Measurements from ENCODE around the gene RRM1.
"Not testable (repeated sequence)": the region's sequence is repeated elsewhere in the genome, so short reads cannot be mapped to it uniquely, and the experiment has no call there.

The RRM1 gene

DNA sequence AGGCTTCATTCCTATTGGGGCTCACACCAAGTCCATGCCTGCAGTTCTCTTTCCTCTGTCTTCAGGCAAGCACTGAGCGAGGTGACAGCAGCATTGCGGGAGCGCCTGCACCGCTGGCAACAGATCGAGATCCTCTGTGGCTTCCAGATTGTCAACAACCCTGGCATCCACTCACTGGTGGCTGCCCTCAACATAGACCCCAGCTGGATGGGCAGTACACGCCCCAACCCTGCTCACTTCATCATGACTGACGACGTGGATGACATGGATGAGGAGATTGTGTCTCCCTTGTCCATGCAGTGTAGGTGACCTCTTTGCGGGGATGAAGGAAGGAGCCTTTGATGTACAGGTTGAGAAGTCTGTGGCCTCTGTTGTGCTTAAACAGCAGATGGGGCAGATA, 11.4 kb upstream of the RRM1 start:
- no peak for DNase-seq (ENCODE audit: low read depth)

DNA sequence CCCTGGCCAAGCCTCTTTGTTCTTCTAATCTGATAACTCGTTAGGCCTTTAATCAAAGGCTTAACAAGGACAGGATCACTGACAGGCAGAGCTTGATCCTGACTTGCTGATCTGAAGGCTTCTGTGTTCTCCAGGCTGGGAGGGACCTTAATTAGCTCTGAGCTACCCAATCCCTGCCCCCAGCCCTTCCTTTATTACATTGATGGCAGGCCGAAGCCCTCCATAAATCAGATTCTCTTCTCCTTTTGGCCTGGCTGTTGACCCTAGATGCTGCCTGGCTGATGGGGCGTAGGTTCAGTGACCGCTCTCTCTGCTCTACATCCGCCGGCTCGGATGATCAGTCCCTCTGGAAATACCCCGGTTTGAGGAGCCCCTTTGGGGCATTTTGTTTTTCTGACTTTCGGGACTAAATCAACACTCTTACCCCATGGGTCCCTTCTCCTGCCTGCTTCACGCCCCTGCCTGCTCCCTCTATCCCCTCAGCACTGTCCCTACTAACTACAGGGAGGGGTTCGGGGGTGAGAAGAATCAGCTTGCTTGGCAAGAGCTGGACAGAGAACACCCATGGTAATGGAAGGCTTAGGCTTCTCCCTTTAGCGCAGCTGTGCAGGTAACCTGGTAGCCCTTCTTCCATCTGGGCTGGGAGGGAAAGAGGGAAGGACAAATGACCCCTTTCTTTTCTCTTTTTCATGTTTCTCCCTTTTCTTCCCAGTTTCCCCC, 10.0 kb upstream of the RRM1 start:
- DNase-seq (ENCODE audit: low read depth): no peak

DNA sequence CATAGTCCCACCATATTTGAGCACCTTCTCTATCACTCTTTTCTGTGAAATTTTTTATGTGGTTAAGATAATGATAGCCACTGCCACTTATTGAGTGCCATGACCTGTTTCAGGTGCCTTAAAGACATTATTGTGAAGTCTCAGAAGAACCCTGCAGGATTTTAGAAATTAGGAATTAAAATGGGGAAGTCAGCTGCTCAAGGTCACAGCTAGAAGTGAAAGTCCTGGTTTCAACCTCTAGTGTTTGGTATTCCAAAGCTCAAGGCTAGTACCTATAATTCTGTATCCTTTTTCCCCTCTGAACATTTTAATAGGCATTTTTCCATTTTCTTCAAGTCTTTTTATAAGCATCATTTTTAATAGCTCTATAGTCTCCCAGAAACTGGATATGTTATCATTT, 9.0 kb upstream of the RRM1 start:
- no peak for DNase-seq (ENCODE audit: low read depth)

DNA sequence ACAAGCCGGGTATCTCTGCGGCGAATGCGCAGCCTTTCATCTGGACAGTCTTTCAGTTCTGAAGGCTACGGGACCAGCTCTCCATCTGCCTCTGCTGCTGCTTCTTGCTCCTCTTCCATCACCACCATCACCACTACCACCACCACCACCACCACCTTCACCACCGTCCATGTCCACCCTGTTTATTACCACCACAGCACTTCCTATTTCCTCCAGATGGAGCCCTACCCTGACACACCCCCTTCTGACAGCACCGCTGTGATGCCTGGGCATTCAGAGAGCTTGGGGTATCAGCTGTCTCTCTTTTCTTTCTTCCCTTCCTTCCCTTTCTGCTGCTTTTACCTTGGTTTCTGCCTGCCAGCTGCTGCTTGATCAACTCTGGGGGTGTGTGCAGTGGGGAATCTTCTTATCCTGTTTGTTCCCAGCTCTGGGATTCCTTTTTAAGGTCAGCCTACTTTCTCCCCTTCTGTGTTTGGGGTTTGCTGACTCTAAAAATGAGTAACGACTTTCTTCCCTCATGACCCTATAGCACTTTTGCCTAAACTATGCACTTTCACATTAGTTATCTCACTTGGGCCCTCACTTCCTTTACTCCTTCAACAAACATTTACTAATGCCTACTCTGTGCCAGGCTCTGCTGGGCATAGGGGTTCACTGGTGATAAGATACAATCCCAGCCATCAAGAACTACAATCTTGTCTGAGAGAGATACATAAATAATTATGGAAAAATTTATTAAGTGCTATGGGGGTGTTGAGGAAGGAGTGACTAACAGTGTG, 7.8 kb upstream of the RRM1 start:
- DNase-seq (ENCODE audit: low read depth): no peak

DNA sequence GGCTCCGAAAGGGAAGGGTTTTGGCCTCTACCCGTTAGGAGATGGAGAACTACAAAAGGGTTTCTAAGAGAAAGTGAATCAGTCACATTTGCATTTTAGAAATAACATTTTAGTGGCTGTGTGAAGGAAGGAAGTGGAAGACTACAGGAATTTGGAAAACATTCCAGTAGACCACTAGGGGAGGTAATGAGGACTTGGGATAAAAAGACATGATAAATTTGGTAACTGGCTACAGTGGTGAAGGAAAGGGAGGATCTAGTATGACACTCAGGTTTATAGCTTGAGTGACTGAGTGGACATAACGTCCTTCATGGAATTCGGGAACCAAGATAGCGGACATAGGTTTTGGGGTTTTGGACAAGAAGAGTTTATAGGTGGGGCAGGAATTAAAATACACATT, 7.0 kb upstream of the RRM1 start:
- DNase-seq (ENCODE audit: low read depth): no peak

DNA sequence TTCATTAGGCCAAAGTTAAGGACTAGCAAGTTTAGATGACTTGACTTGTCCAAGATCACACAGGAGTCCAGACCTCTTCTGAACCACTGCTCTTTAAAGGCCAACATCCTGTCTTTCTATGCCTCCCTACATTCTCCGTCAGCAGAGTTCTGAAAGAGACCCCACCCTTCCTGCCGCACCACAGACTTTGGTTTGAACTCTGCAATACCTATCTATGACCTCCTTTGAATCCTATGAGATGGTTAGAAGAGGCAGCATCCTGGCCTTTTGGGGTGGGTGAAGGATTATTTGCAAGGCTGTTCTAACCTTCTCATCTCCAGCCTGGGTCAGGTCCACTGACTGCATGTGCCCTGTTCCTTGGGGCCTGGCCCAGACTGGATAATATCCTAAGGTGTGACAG, 4.3 kb upstream of the RRM1 start:
- DNase-seq (ENCODE audit: low read depth): no peak

DNA sequence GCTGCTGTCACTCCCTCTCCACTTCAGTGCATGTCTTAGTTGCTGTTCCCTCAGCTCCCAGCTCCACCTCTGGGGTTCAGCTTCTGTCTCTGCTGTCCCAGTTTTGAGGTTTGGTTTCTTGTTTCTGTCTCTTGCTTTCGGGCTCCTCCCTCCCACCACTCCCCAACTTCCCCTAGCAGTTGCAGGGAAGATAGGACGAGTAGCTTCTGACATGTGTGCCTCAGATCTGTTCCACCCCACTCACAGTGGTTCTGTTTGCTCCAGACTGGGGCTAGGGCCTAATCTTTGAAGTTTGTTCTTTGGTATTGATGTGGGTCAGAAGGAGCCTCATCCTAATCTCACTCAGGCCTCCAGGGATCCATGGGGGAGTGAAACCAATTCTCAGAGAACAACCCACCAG, 2.6 kb upstream of the RRM1 start:
- no peak for DNase-seq (ENCODE audit: low read depth)

DNA sequence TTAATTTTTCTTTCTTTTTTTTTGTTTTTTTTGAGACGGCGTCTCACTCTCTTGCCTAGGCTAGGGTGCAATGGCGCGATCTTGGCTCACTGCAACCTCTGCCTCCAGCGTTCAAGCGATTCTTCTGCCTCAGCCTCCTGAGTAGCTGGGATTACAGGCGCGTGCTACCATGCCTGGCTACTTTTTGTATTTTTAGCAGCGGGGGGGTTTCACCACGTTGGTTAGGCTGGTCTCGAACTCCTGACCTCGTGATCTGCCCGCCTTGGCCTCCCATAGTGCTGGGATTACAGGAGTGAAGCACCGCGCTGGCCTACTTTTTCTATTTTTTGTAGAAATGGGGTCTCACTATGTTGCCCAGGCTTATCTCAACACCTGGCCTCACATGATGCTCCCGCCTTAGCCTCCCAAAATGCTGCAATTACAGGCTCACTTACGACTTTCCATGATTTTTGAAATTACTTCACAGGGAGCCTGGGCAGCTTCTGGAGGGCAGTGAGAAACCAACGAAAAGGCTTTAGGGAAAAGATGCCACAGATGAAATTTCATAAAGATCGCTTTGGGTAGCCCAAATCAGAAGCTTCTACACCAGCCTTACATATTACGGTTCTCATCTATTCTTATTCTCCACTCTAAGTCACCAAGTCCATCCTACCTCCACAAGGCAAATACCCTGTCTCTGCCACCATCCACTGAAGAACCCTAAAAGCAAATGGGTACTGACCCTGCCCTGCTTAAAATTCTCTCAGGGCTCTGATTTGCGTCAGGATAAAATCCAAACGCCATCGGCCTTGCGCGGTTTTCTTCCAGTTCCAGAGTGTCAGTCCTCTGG, 866 bp upstream of the RRM1 start:
- no peak for DNase-seq (ENCODE audit: low read depth)

DNA sequence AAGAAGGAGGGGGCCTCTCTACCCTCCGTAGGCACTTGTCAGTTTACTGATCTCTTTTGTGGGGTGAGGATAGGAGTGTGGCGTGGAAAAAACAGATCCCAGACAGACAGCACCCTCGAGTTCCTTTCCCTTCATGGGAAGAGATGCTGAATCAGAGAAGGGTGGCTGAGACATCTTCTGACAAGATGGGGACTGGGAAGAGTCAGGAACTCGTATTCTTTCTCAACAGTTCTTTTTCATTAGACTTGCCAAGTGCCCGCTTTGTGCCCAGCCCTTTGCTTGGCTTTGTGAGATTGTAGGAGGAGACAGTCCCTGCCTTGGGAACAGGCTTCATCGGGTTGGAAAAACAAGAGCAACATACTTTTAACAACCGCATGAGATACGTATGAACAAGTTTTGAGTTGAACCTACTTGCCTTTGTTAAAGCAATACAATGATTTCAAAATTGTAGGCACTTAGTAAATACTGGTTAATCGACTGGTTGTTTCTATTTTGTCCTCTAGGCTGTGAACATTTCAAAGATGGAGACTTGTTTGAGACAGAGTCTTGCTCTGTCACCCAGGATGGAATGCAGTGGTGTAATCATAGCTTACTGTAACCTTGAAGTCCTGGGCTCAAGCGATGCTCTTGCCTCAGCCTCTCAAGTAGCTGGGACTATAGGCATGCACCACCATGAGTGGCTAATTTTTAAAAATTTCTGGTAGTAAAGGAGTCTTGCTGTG, 1.1 kb downstream of the RRM1 start:
- peak; percentile 45 for DNase-seq (ENCODE audit: low read depth)

DNA sequence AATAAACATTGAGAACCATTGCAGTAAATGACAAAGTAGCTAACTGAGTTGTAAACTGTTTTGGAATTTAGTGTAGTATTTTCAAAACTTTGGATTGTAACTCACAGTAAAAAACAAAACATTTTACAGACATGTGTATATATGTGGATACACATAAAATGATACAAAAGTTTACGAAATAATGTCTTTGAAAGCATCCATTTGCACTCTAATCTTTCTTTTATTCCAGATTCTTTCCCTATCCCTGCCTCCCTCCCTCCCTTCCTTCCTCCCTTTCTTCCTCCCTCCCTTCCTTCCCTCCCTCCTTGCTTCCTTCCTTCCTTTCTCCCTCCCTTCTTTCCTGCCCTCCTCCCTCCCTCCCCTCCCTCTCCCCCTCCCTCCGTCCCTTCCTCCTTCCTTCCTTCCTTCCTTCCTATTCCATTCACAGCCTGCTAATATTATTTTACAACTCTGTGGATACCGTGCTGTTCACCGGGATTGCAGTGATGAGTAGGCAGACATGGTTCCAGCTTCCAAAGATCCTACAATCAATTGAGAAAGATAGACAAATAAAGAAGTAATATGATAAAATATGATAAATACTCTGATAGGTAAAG, 3.5 kb downstream of the RRM1 start:
- no peak for DNase-seq (ENCODE audit: low read depth)

DNA sequence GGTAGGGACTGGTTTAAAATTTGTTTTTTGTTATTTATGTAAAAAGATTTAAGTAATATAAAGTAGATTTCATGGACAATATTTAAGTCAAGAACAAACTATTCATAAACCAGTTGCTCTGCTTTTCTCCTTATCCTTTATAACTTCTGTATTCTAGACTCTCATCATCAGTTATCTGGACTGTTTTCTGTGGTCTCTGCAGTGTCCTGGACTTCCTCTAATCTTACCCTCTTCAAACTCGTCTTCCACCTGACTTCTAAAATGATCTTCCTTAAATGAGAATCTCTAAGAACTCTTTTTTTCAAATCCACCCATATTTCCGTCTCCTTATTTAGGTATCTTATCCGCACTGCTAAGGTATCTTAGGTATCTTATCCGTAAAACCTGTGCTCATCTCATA, 8.1 kb downstream of the RRM1 start:
- no peak for DNase-seq (ENCODE audit: low read depth)

DNA sequence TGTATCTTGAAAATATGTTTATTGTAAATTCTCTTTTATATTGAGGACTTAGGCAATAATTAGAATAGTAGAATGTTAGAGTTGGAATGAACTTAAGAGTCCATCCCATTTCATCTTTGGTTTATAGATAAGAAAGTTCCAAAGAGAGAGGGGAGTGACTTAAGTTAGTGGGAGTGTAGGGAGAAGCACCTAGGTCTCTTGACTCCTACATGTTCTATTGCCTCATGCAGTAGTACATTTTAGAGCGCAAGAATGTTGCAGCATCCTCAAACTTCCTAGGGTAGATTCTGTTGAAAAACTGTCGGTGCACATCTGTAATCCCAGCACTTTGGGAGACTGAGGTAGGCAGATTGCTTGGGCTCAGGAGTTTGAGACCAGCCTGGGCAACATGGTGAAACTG, 8.7 kb downstream of the RRM1 start:
- DNase-seq (ENCODE audit: low read depth): no peak

DNA sequence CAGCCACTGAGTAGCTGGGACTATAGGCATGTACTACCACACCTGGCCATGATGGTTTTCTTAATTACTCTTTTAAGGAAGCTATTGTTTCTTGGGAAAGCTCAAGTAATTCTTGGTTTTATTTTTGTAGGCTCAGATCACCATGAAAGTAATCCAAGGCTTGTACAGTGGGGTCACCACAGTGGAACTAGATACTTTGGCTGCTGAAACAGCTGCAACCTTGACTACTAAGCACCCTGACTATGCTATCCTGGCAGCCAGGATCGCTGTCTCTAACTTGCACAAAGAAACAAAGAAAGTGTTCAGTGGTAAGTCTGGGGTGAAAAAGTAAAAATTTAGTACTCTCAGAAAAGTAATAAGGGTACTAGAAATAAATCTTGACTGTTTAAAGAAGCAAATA, 11.3 kb downstream of the RRM1 start:
- no peak for DNase-seq (ENCODE audit: low read depth)

DNA sequence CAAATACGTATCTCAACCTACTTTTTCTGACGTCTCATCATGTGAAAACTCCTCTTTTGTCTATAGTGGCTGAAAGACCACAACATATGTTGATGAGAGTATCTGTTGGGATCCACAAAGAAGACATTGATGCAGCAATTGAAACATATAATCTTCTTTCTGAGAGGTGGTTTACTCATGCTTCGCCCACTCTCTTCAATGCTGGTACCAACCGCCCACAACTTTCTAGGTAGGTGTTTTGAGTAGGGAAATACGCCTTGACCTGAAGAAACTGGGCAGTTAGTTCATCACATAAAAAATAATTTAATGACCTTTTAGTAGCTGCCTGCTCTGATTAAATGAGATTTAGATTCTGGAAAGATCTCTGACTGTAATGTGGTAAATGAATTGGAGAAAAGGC, 17.2 kb downstream of the RRM1 start:
- DNase-seq (ENCODE audit: low read depth): no peak

DNA sequence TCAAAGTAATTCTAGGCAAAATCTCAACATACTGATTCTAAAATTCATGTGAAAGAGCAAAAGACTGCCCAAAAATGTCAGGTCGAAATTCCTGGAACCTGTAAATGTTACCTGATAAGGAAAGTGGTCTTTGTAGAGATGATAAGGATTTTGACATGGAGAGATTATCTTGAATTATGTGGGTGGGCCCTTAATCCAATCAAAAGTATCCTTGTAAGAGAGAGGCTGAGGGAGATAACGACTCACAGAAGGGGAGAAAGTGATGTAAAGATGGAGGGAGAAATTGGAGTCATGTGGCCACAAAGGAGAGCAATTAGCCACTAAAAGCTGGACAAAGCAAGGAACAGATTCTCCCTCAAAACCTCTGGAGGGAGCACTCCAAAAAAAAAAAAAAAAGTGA, 20.5 kb downstream of the RRM1 start:
- DNase-seq (ENCODE audit: low read depth): no peak

DNA sequence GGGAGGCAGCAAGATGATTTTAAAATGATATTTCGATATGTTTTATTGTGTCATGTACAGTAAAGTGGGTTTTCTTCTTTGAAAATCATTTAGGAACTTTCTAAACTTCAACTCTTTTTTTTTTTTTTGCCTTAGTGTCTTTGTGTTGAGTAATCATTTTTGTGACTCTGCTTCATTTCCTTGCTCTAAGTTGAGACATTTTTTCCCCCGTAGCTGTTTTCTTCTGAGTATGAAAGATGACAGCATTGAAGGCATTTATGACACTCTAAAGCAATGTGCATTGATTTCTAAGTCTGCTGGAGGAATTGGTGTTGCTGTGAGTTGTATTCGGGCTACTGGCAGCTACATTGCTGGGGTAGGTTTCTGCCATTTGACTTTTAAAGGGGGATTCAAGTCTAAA, 23.5 kb downstream of the RRM1 start:
- DNase-seq (ENCODE audit: low read depth): no peak

DNA sequence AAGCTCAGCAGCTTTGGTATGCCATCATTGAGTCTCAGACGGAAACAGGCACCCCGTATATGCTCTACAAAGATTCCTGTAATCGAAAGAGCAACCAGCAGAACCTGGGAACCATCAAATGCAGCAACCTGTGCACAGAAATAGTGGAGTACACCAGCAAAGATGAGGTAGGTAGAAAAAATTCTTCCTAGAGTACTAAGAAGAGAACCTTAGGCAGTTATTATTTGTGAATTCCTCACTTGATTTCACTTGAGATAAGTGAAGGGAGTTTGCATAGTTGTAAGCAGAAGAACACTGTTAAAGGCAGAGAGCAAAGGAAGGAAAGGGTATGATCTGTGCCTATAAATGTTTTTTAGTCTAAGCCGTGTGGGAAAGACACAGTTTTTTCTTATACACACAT, 28.6 kb downstream of the RRM1 start:
- no peak for DNase-seq (ENCODE audit: low read depth)

DNA sequence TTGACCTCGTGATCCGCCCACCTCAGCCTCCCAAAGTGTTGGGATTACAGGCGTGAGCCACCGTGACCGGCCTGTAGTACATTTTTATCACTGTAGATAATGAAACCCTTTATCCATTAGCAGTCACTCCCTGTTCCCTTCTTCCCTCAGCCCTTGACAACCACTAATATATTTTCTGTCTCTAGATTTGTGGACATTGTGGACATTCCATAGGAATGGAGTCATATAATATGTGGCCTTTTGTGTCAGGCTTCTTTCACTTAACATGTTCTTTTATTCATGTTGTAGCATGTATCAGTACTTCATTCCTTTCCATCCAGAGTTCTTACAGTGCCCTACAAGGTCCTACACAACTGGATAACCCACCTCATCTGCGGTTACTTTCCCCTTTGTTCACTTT, 30.5 kb downstream of the RRM1 start:
- DNase-seq (ENCODE audit: low read depth): no peak

DNA sequence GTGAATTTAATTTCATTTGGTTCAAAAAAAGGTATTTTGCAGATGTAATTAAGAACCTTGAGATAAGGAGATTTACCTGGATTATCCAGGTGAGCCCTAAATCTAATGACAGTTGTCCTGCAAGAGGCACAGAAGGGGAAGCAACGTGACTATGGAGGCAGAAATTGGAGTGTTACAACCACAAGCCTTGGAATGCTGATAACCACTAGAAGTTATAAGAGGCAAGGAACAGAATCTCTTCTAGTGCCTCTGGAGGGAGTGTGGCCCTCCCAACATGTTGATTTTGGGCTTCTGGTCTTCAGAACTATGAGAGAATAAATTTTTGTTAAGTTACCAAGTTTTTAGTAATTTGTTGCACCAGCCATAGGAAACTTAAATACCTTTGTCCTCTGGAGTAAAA, 32.8 kb downstream of the RRM1 start:
- DNase-seq (ENCODE audit: low read depth): no peak

DNA sequence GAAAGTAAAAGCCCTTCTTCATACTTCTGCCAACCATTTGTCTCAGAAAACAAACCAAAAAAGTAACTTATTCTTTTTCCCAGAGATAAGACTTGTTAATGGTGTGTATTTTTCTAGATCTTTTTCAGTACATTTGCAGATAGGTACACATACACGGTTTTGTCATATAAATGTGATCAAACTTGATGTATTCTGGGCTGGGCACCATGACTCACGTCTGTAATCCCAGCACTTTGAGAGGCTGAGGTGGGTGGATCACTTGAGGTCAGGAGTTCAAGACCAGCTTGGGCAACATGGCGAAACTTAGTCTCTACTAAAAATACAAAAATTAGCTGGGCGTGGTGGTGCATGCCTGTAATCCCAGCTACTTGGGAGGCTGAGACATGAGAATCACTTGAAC, 35.6 kb downstream of the RRM1 start:
- not testable (repeated sequence) for DNase-seq (ENCODE audit: low read depth)

DNA sequence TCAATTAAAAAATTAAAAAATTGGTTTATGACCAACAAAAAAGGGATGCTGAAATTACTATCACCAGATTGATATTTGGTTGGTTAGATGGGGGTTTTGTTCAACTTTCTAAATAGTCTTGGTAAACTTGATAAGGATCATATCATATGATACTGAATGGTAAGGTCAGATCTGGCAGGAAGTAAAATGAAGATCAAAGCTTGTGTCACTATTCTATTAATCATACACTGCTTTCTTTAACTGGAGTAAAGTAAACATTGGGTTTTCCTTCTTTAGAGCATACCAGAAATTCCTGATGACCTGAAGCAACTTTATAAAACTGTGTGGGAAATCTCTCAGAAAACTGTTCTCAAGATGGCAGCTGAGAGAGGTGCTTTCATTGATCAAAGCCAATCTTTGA, 40.2 kb downstream of the RRM1 start:
- DNase-seq (ENCODE audit: low read depth): no peak

DNA sequence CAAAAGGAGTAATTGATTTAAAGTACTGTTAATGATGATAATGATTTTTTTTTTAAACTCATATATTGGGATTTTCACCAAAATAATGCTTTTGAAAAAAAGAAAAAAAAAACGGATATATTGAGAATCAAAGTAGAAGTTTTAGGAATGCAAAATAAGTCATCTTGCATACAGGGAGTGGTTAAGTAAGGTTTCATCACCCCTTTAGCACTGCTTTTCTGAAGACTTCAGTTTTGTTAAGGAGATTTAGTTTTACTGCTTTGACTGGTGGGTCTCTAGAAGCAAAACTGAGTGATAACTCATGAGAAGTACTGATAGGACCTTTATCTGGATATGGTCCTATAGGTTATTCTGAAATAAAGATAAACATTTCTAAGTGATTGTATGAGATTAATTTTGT, 43.9 kb downstream of the RRM1 start:
- no peak for DNase-seq (ENCODE audit: low read depth)
